IPS-18a (cell line): ENCODE data around the gene TMEM87B.
"Not testable (repeated sequence)": the region's sequence is repeated elsewhere in the genome, so short reads cannot be mapped to it uniquely, and the experiment has no call there.

Source experiments
- H3K27ac ChIP-seq: one replicate; pipeline ENCODE4 v1.5.1; 2013; ENCODE audit warnings: low read length
- H3K27me3 ChIP-seq: one replicate; pipeline ENCODE4 v1.6.1; 2013; ENCODE audit warnings: mild to moderate bottlenecking, low read length; ENCODE audit not compliant: control insufficient read depth, insufficient read depth
- H3K36me3 ChIP-seq: one replicate; pipeline ENCODE4 v1.6.1; 2013; ENCODE audit warnings: low read depth, low read length; ENCODE audit not compliant: control insufficient read depth
- H3K4me1 ChIP-seq: one replicate; pipeline ENCODE4 v1.6.1; 2013; ENCODE audit warnings: low read depth, low read length; ENCODE audit not compliant: control insufficient read depth
- H3K4me3 ChIP-seq: one replicate; pipeline ENCODE4 v1.5.1; 2013; ENCODE audit warnings: low read length
- H3K9ac ChIP-seq: one replicate; pipeline ENCODE4 v1.6.1; 2013; ENCODE audit warnings: mild to moderate bottlenecking, low read length, moderate library complexity
- H3K9me3 ChIP-seq: one replicate; pipeline ENCODE4 v1.6.1; 2013; ENCODE audit warnings: low read depth, low read length; ENCODE audit not compliant: control insufficient read depth

Gene TMEM87B

GRCh38 chr2:112053917-112054846, 887 bp upstream of the TMEM87B start:
- Histone ChIP-seq H3K36me3 (no peaks in the 10 kb centered on the region), H3K9me3 (no peaks in the 10 kb centered on the region), H3K4me1 (peaks cover 9% of the 10 kb centered on the region), H3K4me3 (peak overlapping the region; percentile 80), H3K27ac (no peak overlapping the region), H3K27me3 (peaks cover 7% of the 10 kb centered on the region), H3K9ac (peak overlapping the region; percentile 1)

GRCh38 chr2:112055730-112056625, 909 bp downstream of the TMEM87B start:
- Histone ChIP-seq H3K36me3 (no peaks in the 10 kb centered on the region), H3K27ac (no peak overlapping the region), H3K4me1 (peaks cover 9% of the 10 kb centered on the region), H3K27me3 (peaks cover 7% of the 10 kb centered on the region), H3K9ac (peak overlapping the region; percentile 61), H3K9me3 (no peaks in the 10 kb centered on the region), H3K4me3 (peak overlapping the region; percentile 88)

- Histone ChIP-seq H3K27ac (no peak overlapping the region), H3K36me3 (no peaks in the 10 kb centered on the region), H3K27me3 (peaks cover 7% of the 10 kb centered on the region), H3K4me3 (peak overlapping the region; percentile 88), H3K9me3 (no peaks in the 10 kb centered on the region), H3K4me1 (peaks cover 9% of the 10 kb centered on the region), H3K9ac (no peak overlapping the region)
Measured at GRCh38 chr2:112056626-112056987, 1.5 kb downstream of the TMEM87B start.

GRCh38 chr2:112059671-112060070, 4.6 kb downstream of the TMEM87B start:
- H3K36me3 ChIP-seq = peaks cover 4% of the 10 kb centered on the region
- peaks cover 4% of the 10 kb centered on the region for H3K4me1 ChIP-seq

GRCh38 chr2:112061299-112061698, 6.2 kb downstream of the TMEM87B start:
- Histone ChIP-seq H3K4me3 (no peak overlapping the region), H3K9me3 (no peaks in the 10 kb centered on the region), H3K27ac (no peak overlapping the region), H3K9ac (no peak overlapping the region), H3K4me1 (peaks cover 2% of the 10 kb centered on the region), H3K27me3 (peaks cover 7% of the 10 kb centered on the region), H3K36me3 (peaks cover 4% of the 10 kb centered on the region)

More at GRCh38 chr2:112059671-112060070, 4.6 kb downstream of the TMEM87B start:
- Histone ChIP-seq H3K27me3 (peaks cover 7% of the 10 kb centered on the region), H3K27ac (no peak overlapping the region), H3K4me3 (no peak overlapping the region), H3K9me3 (no peaks in the 10 kb centered on the region), H3K9ac (no peak overlapping the region)

GRCh38 chr2:112061840-112062239, 6.8 kb downstream of the TMEM87B start:
- H3K4me1 ChIP-seq = no peaks in the 10 kb centered on the region
- H3K36me3 ChIP-seq = peaks cover 4% of the 10 kb centered on the region
- no peak overlapping the region for H3K4me3 ChIP-seq
- H3K9ac ChIP-seq = no peak overlapping the region
- no peaks in the 10 kb centered on the region for H3K9me3 ChIP-seq
- H3K27ac ChIP-seq = no peak overlapping the region
- peaks cover 2% of the 10 kb centered on the region for H3K27me3 ChIP-seq

GRCh38 chr2:112062894-112063293, 7.8 kb downstream of the TMEM87B start:
- no peak overlapping the region for H3K27ac ChIP-seq
- no peaks in the 10 kb centered on the region for H3K9me3 ChIP-seq
- H3K9ac ChIP-seq = no peak overlapping the region
- H3K27me3 ChIP-seq = no peaks in the 10 kb centered on the region
- no peak overlapping the region for H3K4me3 ChIP-seq
- no peaks in the 10 kb centered on the region for H3K4me1 ChIP-seq
- H3K36me3 ChIP-seq = peaks cover 4% of the 10 kb centered on the region

- Histone ChIP-seq H3K27ac (no peak overlapping the region), H3K36me3 (peaks cover 4% of the 10 kb centered on the region), H3K4me3 (no peak overlapping the region), H3K27me3 (no peaks in the 10 kb centered on the region), H3K9ac (no peak overlapping the region), H3K9me3 (no peaks in the 10 kb centered on the region), H3K4me1 (no peaks in the 10 kb centered on the region)
Measured at GRCh38 chr2:112065486-112065885, 10.4 kb downstream of the TMEM87B start.

GRCh38 chr2:112065966-112066365, 10.9 kb downstream of the TMEM87B start:
- Histone ChIP-seq H3K36me3 (peaks cover 4% of the 10 kb centered on the region), H3K27ac (no peak overlapping the region)

GRCh38 chr2:112069794-112070193, 14.7 kb downstream of the TMEM87B start:
- not testable (repeated sequence) for H3K9ac ChIP-seq, H3K36me3 ChIP-seq, H3K27me3 ChIP-seq, H3K27ac ChIP-seq, H3K4me3 ChIP-seq, H3K4me1 ChIP-seq, H3K9me3 ChIP-seq

More at GRCh38 chr2:112065966-112066365, 10.9 kb downstream of the TMEM87B start:
- H3K27me3 ChIP-seq = no peaks in the 10 kb centered on the region
- H3K4me1 ChIP-seq = no peaks in the 10 kb centered on the region
- H3K9ac ChIP-seq = no peak overlapping the region
- no peak overlapping the region for H3K4me3 ChIP-seq
- H3K9me3 ChIP-seq = no peaks in the 10 kb centered on the region

GRCh38 chr2:112073875-112074274, 18.8 kb downstream of the TMEM87B start:
- H3K9me3 ChIP-seq = no peaks in the 10 kb centered on the region
- H3K36me3 ChIP-seq = no peaks in the 10 kb centered on the region
- no peak overlapping the region for H3K27ac ChIP-seq
- no peak overlapping the region for H3K9ac ChIP-seq
- H3K27me3 ChIP-seq = no peaks in the 10 kb centered on the region
- H3K4me1 ChIP-seq = no peaks in the 10 kb centered on the region
- H3K4me3 ChIP-seq = no peak overlapping the region
